ENCODE results near the gene S100A3. TPM values are rescaled to one million over a fixed set of nuclear protein-coding genes. Genes with fewer than 3 reads are reported as not detected.
A peak's percentile ranks its signal among the peaks of the same experiment; 100 is the strongest.

Gene S100A3
- total and polyA plus RNA-seq, 4 donors, result not detected

DNA sequence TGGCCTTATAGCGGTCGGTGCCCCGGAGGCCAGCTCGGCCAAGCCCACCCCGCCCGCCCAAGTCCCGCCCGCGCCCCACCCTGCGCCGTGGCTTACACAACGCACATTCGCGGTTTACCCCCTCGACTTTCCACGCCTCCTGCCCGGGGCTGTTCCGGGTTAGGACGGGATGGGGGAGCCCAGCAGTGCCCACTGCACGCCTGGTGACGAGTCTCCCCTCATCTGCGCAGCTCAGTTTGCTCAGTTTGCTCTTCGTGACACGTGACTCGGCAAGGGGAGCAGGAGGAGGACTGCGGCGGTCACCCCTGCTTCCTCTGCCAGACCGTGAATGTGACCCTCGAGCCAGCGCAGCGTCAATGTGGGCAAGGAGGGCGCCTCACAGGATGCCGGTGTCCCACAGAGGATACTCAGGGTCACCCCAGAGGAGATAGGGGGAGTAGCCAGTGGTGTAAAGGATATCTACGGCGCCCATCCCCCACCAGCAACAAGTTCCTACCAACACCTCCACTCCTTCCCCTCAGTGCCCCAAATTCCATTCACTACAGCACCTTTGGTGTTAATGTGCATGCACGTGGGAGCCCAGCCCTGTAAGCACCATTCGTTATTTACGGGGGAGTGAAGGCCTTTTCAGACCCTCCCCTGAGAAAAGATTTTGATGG is 12.9 kb downstream of the S100A3 start:
- peak; percentile 56 for DNase-seq (ENCODE audit: low spot score)
- Histone ChIP-seq H3K27me3 (ENCODE audit: control insufficient read depth in 4 of 4, insufficient read depth in 4 of 4, low read length in 3 of 4) (peaks cover 0 to 6% (median 4%) of the 10 kb centered on the region in 4 donors), H3K36me3 (ENCODE audit: control insufficient read depth in 4 of 4, insufficient read depth in 3 of 4, low read depth in 1 of 4, low read length in 3 of 4) (no peaks in the 10 kb centered on the region), H3K9me3 (ENCODE audit: control insufficient read depth in 4 of 4, low read length in 3 of 4) (no peaks in the 10 kb centered on the region), H3K27ac (ENCODE audit: low read depth in 1 of 2, low read length in 2 of 2) (peak overlapping the region; percentile 74 to 87), H3K4me3 (ENCODE audit: low read depth in 1 of 3, low read length in 3 of 3) (peak overlapping the region in 1 of 3 donors; percentile 32), H3K9ac (ENCODE audit: low read depth in 1 of 2, low read length in 2 of 2) (peak overlapping the region in 1 of 2 donors; percentile 0), H3K4me1 (ENCODE audit: control insufficient read depth in 4 of 4, insufficient read depth in 4 of 4, low read length in 3 of 4) (peaks cover 0 to 4% (median 2%) of the 10 kb centered on the region in 4 donors)
- TF ChIP-seq FOXA2 (IDR thresholded peaks at IDR 0.05), result no peak
- peak; percentile 52 for TF ChIP-seq NR2F2 (IDR thresholded peaks at IDR 0.05)
- WGBS, result 3% methylated on average over 38 of the region's 38 CpGs

GRCh38 chr1:153535242-153536011 is 13.6 kb downstream of the S100A3 start, which contains the start of gene S100A6:
S100A6 (minus strand) TSS chr1:153535991; CDS start chr1:153535339, 652 bp downstream.
- Histone ChIP-seq H3K27me3 (ENCODE audit: control insufficient read depth in 4 of 4, insufficient read depth in 4 of 4, low read length in 3 of 4) (peaks cover 0 to 6% (median 4%) of the 10 kb centered on the region in 4 donors), H3K4me3 (ENCODE audit: low read depth in 1 of 3, low read length in 3 of 3) (peak within 1 kb of the TSS; percentile 5 to 32 (median 13)), H3K9ac (ENCODE audit: low read depth in 1 of 2, low read length in 2 of 2) (peak within 1 kb of the TSS in 1 of 2 donors; percentile 25), H3K27ac (ENCODE audit: low read depth in 1 of 2, low read length in 2 of 2) (peak within 1 kb of the TSS; percentile 74 to 87), H3K36me3 (ENCODE audit: control insufficient read depth in 4 of 4, insufficient read depth in 3 of 4, low read depth in 1 of 4, low read length in 3 of 4) (no peaks in the 10 kb centered on the region), H3K4me1 (ENCODE audit: control insufficient read depth in 4 of 4, insufficient read depth in 4 of 4, low read length in 3 of 4) (peaks cover 0 to 4% (median 2%) of the 10 kb centered on the region in 4 donors), H3K9me3 (ENCODE audit: control insufficient read depth in 4 of 4, low read length in 3 of 4) (no peaks in the 10 kb centered on the region)
- 25% methylated on average over 18 of the region's 18 CpGs for WGBS
- no peak for TF ChIP-seq HNF4A (conservative IDR thresholded peaks at IDR 0.05)
- no peak for TF ChIP-seq SP1 (IDR thresholded peaks at IDR 0.05)
- peak; percentile 41 for DNase-seq (ENCODE audit: low spot score)

GRCh38 chr1:153534925-153535241 is 14.2 kb downstream of the S100A3 start:
- 88% methylated on average over 3 of the region's 3 CpGs for WGBS
- H3K9me3 ChIP-seq (ENCODE audit: control insufficient read depth in 4 of 4, low read length in 3 of 4), result no peaks in the 10 kb centered on the region

DNA sequence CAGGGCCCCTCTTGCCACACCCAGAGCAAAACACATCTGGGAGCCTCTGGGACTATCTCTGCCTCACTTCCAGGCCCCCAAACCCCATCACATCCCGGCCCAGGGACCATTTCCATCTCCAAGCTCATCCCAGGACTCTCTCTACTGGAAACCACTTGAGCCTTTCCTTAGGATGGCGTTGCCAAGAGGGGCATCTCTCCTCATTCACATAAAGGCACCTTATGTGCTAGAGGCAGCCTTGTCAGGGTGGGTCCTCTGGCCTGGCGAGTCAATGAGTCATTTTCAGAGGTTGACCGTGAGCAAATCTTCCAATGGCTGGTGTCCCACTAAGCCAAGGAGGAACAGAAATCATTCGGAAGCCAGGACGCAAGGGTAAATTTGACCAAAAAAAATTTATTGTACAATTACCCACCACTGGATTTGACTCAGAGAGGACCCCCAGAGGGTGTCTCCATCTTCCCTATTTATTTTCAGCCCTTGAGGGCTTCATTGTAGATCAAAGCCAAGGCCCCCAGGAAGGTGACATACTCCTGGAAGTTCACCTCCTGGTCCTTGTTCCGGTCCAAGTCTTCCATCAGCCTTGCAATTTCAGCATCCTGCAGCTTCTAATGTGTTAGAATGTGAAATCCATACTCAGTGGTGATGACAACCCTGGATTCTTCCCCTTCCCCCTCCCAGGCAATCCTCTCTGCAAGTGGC is 14.7 kb downstream of the S100A3 start:
- Histone ChIP-seq H3K4me3 (ENCODE audit: low read depth in 1 of 3, low read length in 3 of 3) (no peak overlapping the region), H3K27me3 (ENCODE audit: control insufficient read depth in 4 of 4, insufficient read depth in 4 of 4, low read length in 3 of 4) (peaks cover 0 to 6% (median 4%) of the 10 kb centered on the region in 4 donors), H3K4me1 (ENCODE audit: control insufficient read depth in 4 of 4, insufficient read depth in 4 of 4, low read length in 3 of 4) (peaks cover 0 to 4% (median 2%) of the 10 kb centered on the region in 4 donors), H3K27ac (ENCODE audit: low read depth in 1 of 2, low read length in 2 of 2) (peak overlapping the region in 1 of 2 donors; percentile 41), H3K9ac (ENCODE audit: low read depth in 1 of 2, low read length in 2 of 2) (no peak overlapping the region), H3K36me3 (ENCODE audit: control insufficient read depth in 4 of 4, insufficient read depth in 3 of 4, low read depth in 1 of 4, low read length in 3 of 4) (no peaks in the 10 kb centered on the region), H3K9me3 (ENCODE audit: control insufficient read depth in 4 of 4, low read length in 3 of 4) (no peaks in the 10 kb centered on the region)
- 83% methylated on average over 7 of the region's 7 CpGs for WGBS
- TF ChIP-seq GABPA (IDR thresholded peaks at IDR 0.05 in 1 of 2, conservative IDR thresholded peaks at IDR 0.05 in 1 of 2) (no peak), EGR1 (IDR thresholded peaks at IDR 0.05; ENCODE audit: low read depth in 2 of 2) (no peak), JUND (IDR thresholded peaks at IDR 0.05) (no peak), HNF4G (IDR thresholded peaks at IDR 0.05) (no peak), FOXA2 (IDR thresholded peaks at IDR 0.05) (no peak), NR2F2 (IDR thresholded peaks at IDR 0.05) (no peak), FOXA1 (IDR thresholded peaks at IDR 0.05) (no peak)
- DNase-seq (ENCODE audit: low spot score), result peak; percentile 32

More at GRCh38 chr1:153534925-153535241, 14.2 kb downstream of the S100A3 start:
- H3K27ac ChIP-seq (ENCODE audit: low read depth in 1 of 2, low read length in 2 of 2), result peak overlapping the region; percentile 74 to 87
- H3K4me1 ChIP-seq (ENCODE audit: control insufficient read depth in 4 of 4, insufficient read depth in 4 of 4, low read length in 3 of 4), result peaks cover 0 to 4% (median 2%) of the 10 kb centered on the region in 4 donors
- no peaks in the 10 kb centered on the region for H3K36me3 ChIP-seq (ENCODE audit: control insufficient read depth in 4 of 4, insufficient read depth in 3 of 4, low read depth in 1 of 4, low read length in 3 of 4)
- peaks cover 0 to 6% (median 4%) of the 10 kb centered on the region in 4 donors for H3K27me3 ChIP-seq (ENCODE audit: control insufficient read depth in 4 of 4, insufficient read depth in 4 of 4, low read length in 3 of 4)
- H3K4me3 ChIP-seq (ENCODE audit: low read depth in 1 of 3, low read length in 3 of 3), result peak overlapping the region in 1 of 3 donors; percentile 13
- no peak for DNase-seq (ENCODE audit: low spot score)
- TF ChIP-seq TAF1 (conservative IDR thresholded peaks at IDR 0.05), result no peak
- TF ChIP-seq, protein P1, sequence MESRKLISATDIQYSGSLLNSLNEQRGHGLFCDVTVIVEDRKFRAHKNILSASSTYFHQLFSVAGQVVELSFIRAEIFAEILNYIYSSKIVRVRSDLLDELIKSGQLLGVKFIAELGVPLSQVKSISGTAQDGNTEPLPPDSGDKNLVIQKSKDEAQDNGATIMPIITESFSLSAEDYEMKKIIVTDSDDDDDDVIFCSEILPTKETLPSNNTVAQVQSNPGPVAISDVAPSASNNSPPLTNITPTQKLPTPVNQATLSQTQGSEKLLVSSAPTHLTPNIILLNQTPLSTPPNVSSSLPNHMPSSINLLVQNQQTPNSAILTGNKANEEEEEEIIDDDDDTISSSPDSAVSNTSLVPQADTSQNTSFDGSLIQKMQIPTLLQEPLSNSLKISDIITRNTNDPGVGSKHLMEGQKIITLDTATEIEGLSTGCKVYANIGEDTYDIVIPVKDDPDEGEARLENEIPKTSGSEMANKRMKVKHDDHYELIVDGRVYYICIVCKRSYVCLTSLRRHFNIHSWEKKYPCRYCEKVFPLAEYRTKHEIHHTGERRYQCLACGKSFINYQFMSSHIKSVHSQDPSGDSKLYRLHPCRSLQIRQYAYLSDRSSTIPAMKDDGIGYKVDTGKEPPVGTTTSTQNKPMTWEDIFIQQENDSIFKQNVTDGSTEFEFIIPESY (IDR thresholded peaks at IDR 0.05), result no peak
- no peak for TF ChIP-seq RXRA (IDR thresholded peaks at IDR 0.05)
- H3K9ac ChIP-seq (ENCODE audit: low read depth in 1 of 2, low read length in 2 of 2), result no peak overlapping the region
